AG04449 (cell line): Measurements from ENCODE around the gene HSD17B8.

Source experiments
- CTCF ChIA-PET: fragments of 350-600 bp; formaldehyde crosslinking; extraction: SDS; loops from one replicate; lab custom pipeline; 2021; ENCODE audit warnings: antibody characterized with exemption; lab: Yijun Ruan, JAX
- POLR2A ChIA-PET: fragments of 400-600, 350-600 bp; formaldehyde crosslinking; extraction: SDS; loops from one replicate; lab custom pipeline; 2020; ENCODE audit warnings: antibody characterized with exemption, inconsistent platforms; lab: Yijun Ruan, JAX
- DNase-seq: peaks from one replicate; pipeline ENCODE4 v3.0.0-alpha.2; 2010; ENCODE audit warnings: low read depth, low spot score
- H3K4me3 ChIP-seq: 2 replicates; pipeline ENCODE4 v1.5.1; 2011; ENCODE audit warnings: low read depth, mild to moderate bottlenecking, control low read depth, low read length
- TF ChIP-seq, protein P1 (sequence below): IDR thresholded peaks from one replicate; pipeline ENCODE4 v1.5.1; 2011; ENCODE audit warnings: mild to moderate bottlenecking, moderate library complexity, low read length, control low read depth, inconsistent platforms; ENCODE audit not compliant: insufficient read depth; ENCODE audit errors: missing control alignments

Gene HSD17B8

DNA sequence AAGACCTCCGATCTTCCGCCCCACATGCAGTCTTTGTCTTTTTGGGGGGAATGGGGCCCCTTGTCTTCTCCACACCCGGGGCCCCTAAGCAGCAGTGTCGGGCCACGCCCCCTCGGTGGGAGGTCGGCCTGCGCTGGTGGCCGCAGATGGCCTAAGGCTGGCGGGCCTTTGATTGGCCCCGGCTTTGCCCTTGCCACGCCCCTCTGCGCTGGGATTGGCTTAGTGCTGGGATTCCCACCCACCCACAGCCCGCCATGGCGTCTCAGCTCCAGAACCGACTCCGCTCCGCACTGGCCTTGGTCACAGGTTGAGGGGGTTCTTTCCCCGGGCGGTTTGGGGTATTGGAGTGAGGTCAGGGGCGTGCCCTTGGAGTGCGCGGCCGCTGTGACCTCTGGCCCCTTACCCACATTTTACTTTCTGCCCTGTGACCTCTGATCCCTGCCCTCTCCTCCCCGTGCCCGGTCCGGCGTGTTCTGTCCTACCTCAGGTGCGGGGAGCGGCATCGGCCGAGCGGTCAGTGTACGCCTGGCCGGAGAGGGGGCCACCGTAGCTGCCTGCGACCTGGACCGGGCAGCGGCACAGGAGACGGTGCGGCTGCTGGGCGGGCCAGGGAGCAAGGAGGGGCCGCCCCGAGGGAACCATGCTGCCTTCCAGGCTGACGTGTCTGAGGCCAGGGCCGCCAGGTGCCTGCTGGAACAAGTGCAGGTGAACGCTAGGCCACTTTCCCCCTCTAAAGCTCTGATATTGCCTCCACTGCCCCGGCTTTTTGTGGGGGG, at the start of gene HSD17B8:
TSS of gene HSD17B8 (plus strand) at position 241 of the 776 bp plus-strand sequence. CDS start at position 255, 14 bp downstream.
- peak within 1 kb of the TSS; percentile 70 for H3K4me3 ChIP-seq
- POLR2A ChIA-PET, result interaction anchor here (0.7 to 1.0 kb wide), 5 partner anchors 10 to 232 kb away, joined by 3 to 5 read pairs (median 4); partner anchors contain the start of gene B3GALT4
- TF ChIP-seq, protein P1, sequence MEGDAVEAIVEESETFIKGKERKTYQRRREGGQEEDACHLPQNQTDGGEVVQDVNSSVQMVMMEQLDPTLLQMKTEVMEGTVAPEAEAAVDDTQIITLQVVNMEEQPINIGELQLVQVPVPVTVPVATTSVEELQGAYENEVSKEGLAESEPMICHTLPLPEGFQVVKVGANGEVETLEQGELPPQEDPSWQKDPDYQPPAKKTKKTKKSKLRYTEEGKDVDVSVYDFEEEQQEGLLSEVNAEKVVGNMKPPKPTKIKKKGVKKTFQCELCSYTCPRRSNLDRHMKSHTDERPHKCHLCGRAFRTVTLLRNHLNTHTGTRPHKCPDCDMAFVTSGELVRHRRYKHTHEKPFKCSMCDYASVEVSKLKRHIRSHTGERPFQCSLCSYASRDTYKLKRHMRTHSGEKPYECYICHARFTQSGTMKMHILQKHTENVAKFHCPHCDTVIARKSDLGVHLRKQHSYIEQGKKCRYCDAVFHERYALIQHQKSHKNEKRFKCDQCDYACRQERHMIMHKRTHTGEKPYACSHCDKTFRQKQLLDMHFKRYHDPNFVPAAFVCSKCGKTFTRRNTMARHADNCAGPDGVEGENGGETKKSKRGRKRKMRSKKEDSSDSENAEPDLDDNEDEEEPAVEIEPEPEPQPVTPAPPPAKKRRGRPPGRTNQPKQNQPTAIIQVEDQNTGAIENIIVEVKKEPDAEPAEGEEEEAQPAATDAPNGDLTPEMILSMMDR, result no peak
- CTCF ChIA-PET, result interaction anchor here (0.6 to 1.4 kb wide), 4 partner anchors 8 to 44 kb away, joined by 3 to 4 read pairs (median 3); no protein-coding TSS in a partner anchor
- peak; percentile 53 for DNase-seq

DNA sequence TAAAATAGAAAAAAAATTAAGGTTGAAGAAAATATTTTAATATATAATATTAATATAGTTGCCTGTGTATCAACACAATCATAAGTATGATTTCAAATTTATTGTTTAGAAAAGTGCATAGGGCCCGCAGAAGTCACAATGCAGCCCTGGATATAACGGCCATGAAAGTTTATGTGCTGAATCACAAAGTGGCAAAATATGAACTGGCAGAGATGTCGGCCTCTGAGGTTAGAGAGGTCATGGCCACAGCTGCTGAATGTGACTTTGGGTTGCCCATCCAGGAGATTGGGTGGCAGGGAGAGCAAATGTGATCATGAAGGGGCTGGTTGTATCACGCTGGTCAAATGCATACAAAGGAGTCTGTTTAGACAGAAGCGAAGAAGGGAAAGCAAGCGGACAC, 47.9 kb upstream of the HSD17B8 start:
- CTCF ChIA-PET, result interaction anchor here (1.1 to 7.8 kb wide), 4 partner anchors 9 to 223 kb away, joined by 3 to 83 read pairs (median 4); no protein-coding TSS in a partner anchor
- H3K4me3 ChIP-seq, result no peak overlapping the region
- TF ChIP-seq, protein P1, result no peak
- no peak for DNase-seq
- POLR2A ChIA-PET, result no interaction called here

DNA sequence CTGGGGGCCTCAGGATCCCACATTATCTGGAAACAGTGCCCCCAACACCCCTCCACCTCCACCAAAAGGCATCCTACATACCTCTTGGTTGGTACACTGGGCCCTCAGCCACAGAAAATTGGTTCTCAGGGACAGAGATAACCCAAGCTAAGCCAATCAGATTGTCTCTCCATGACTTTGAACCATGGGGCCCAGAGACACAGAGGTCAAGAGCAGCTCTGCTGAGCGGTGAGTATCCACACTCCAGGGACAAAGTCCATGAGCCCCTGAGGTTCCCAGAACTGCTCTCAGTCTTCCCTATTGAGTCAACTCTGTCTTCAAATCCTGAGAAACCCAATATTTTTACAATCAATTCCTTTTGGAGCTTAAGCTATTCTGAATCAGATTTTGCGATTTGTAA, 47.5 kb upstream of the HSD17B8 start:
- ChIA-PET CTCF (interaction anchor here (0.7 to 7.8 kb wide), 5 partner anchors 9 to 223 kb away, joined by 3 to 83 read pairs (median 5); no protein-coding TSS in a partner anchor), POLR2A (no interaction called here)
- TF ChIP-seq, protein P1, result no peak
- H3K4me3 ChIP-seq, result no peak overlapping the region
- no peak for DNase-seq

DNA sequence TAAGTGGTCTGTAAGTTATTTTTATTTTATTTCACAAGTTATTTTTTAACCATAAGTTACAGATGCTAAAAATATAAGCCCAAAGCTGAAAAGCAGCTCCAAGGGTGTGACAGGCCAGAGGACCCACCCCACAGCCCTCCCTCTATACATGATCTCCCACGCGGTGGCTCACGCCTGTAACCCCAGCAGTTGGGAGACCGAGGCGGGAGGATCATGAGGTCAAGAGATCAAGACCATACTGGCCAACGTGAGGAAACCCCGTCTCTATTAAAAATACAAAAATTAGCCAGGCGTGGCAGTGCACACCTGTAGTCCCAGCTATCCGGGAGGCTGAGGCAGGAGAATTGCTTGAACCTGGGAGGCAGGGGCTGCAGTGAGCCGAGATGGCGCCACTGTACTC, 44.4 kb upstream of the HSD17B8 start:
- TF ChIP-seq, protein P1, result no peak
- POLR2A ChIA-PET, result no interaction called here
- H3K4me3 ChIP-seq, result no peak overlapping the region
- DNase-seq, result no peak
- CTCF ChIA-PET, result interaction anchor here (1.3 to 7.9 kb wide), 7 partner anchors 12 to 175 kb away, joined by 4 to 91 read pairs (median 17); no protein-coding TSS in a partner anchor

DNA sequence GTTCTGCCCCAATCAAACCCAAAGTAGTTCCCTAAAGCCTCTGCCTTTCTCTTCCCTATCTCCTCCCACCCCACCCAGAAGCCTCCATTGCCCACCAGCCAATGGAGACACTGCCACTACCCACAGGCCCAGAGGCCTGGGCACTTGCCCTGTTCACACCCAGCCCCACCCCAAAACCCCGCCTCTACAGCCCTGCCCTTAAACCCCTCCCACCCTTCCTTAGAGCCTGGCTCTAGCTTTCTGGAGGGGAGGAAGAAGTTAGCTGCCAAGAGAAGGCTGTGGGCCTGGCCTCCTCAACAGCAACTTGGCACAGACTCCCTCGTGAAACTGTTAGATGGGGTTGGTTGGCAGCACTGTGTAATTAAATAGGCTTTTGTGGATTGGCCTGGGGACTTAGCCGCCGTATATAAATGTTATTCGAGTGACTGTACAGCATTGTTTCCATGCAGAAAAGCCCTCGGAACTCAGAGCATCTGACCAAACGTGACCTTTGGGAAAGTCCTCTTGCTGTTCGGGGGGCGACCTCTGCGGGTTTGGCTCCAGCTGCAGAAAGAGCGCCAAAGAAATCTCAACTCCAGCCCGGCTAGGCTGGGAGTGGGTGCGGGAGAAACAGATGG, 43.6 kb upstream of the HSD17B8 start:
- TF ChIP-seq, protein P1, result no peak
- DNase-seq, result peak; percentile 19
- CTCF ChIA-PET, result interaction anchor here (0.9 to 7.9 kb wide), 14 partner anchors 13 to 142 kb away, joined by 3 to 91 read pairs (median 5); partner anchors contain the start of genes COL11A2 and HSD17B8
- POLR2A ChIA-PET, result no interaction called here
- H3K4me3 ChIP-seq, result no peak overlapping the region
